T-helper 17 cell (primary cell): ENCODE results near the gene SLC10A1. TPM values are rescaled to one million over a fixed set of nuclear protein-coding genes. Genes with fewer than 3 reads are reported as not detected.
"Not testable (repeated sequence)": the region's sequence is repeated elsewhere in the genome, so short reads cannot be mapped to it uniquely, and the experiment has no call there.

Experiments
- ATAC-seq: fragments of 150-1000 bp; cut with Tn5 transposase; 2 replicates; pipeline ENCODE4 v1.10.0; 2021; ENCODE audit warnings: mild to moderate bottlenecking, moderate library complexity
- DNase-seq, 3 donors: peaks; one replicate each; pipeline versions ENCODE4 v3.0.0 to v3.0.0-alpha.2; 2020 to 2021
- H3K9me3 ChIP-seq: one replicate; pipeline ENCODE4 v1.7.0; 2013; ENCODE audit warnings: low read length, mild to moderate bottlenecking; ENCODE audit not compliant: control insufficient read depth, poor library complexity, severe bottlenecking
- H3K27ac Mint-ChIP-seq: one replicate; pipeline ENCODE4 v1.8.0; 2022; ENCODE audit warnings: mild to moderate bottlenecking, moderate library complexity, mixed read lengths
- H3K27me3 Mint-ChIP-seq: one replicate; pipeline ENCODE4 v1.8.0; 2022; ENCODE audit warnings: mixed read lengths
- H3K36me3 Mint-ChIP-seq: one replicate; pipeline ENCODE4 v1.8.0; 2022; ENCODE audit warnings: low read depth, mixed read lengths
- H3K4me1 Mint-ChIP-seq: one replicate; pipeline ENCODE4 v1.8.0; 2022; ENCODE audit warnings: mild to moderate bottlenecking, mixed read lengths
- H3K4me3 Mint-ChIP-seq: one replicate; pipeline ENCODE4 v1.8.0; 2022; ENCODE audit warnings: mild to moderate bottlenecking, moderate library complexity, mixed read lengths
- total RNA-seq, 4 donors: library from RNA in 2 of 4; stranded (reverse) in 2 of 4; gene quantifications; one replicate each; pipeline ENCODE4 v1.2.3 and lab custom pipeline; 2022 to 2026

The SLC10A1 gene
- total RNA-seq, 2 donors from 2014 or later: not detected

- ATAC-seq (no peak), DNase-seq (no peak)
- H3K9me3 ChIP-seq: no peaks in the 10 kb centered on the region
- H3K4me3 Mint-ChIP-seq: no peak overlapping the region
- H3K36me3 Mint-ChIP-seq: no peaks in the 10 kb centered on the region
- no peaks in the 10 kb centered on the region for H3K27me3 Mint-ChIP-seq
- H3K27ac Mint-ChIP-seq: peak overlapping the region; percentile 8
- peaks cover 13% of the 10 kb centered on the region for H3K4me1 Mint-ChIP-seq
Observed at GRCh38 chr14:69755296-69755695, 41.7 kb downstream of the SLC10A1 start.

- DNase-seq (no peak), ATAC-seq (no peak)
- H3K9me3 ChIP-seq: no peaks in the 10 kb centered on the region
- H3K27me3 Mint-ChIP-seq: no peaks in the 10 kb centered on the region
- no peak overlapping the region for H3K27ac Mint-ChIP-seq
- no peaks in the 10 kb centered on the region for H3K36me3 Mint-ChIP-seq
- H3K4me1 Mint-ChIP-seq: peaks cover 13% of the 10 kb centered on the region
- H3K4me3 Mint-ChIP-seq: no peak overlapping the region
Observed at GRCh38 chr14:69754487-69754886, 42.6 kb downstream of the SLC10A1 start.

GRCh38 chr14:69753860-69754259 is 43.2 kb downstream of the SLC10A1 start:
- no peak overlapping the region for H3K4me3 Mint-ChIP-seq
- H3K36me3 Mint-ChIP-seq: no peaks in the 10 kb centered on the region
- no peaks in the 10 kb centered on the region for H3K9me3 ChIP-seq
- ATAC-seq (no peak), DNase-seq (no peak)
- H3K27me3 Mint-ChIP-seq: no peaks in the 10 kb centered on the region
- peaks cover 13% of the 10 kb centered on the region for H3K4me1 Mint-ChIP-seq
- H3K27ac Mint-ChIP-seq: no peak overlapping the region

- ATAC-seq (no peak), DNase-seq (no peak)
- H3K4me3 Mint-ChIP-seq: no peak overlapping the region
- H3K36me3 Mint-ChIP-seq: no peaks in the 10 kb centered on the region
- H3K9me3 ChIP-seq: no peaks in the 10 kb centered on the region
- H3K4me1 Mint-ChIP-seq: peaks cover 13% of the 10 kb centered on the region
- no peak overlapping the region for H3K27ac Mint-ChIP-seq
- H3K27me3 Mint-ChIP-seq: no peaks in the 10 kb centered on the region
Observed at GRCh38 chr14:69752773-69753172, 44.3 kb downstream of the SLC10A1 start.

- H3K9me3 ChIP-seq: no peaks in the 10 kb centered on the region
- ATAC-seq: no peak
- DNase-seq: no peak
- H3K4me1 Mint-ChIP-seq: peaks cover 13% of the 10 kb centered on the region
- no peak overlapping the region for H3K4me3 Mint-ChIP-seq
- no peaks in the 10 kb centered on the region for H3K27me3 Mint-ChIP-seq
- no peaks in the 10 kb centered on the region for H3K36me3 Mint-ChIP-seq
- H3K27ac Mint-ChIP-seq: no peak overlapping the region
Observed at GRCh38 chr14:69750495-69750894, 46.5 kb downstream of the SLC10A1 start.

GRCh38 chr14:69749956-69750355 is 47.1 kb downstream of the SLC10A1 start:
- ATAC-seq: no peak
- DNase-seq: no peak
- no peaks in the 10 kb centered on the region for H3K9me3 ChIP-seq
- Mint-ChIP-seq H3K36me3 (no peaks in the 10 kb centered on the region), H3K4me3 (no peak overlapping the region), H3K27me3 (no peaks in the 10 kb centered on the region), H3K4me1 (peaks cover 9% of the 10 kb centered on the region), H3K27ac (no peak overlapping the region)

GRCh38 chr14:69741055-69741454 is 56.0 kb downstream of the SLC10A1 start:
- H3K9me3 ChIP-seq: no peaks in the 10 kb centered on the region
- Mint-ChIP-seq H3K27me3 (peaks cover 6% of the 10 kb centered on the region), H3K36me3 (no peaks in the 10 kb centered on the region), H3K4me1 (peaks cover 3% of the 10 kb centered on the region), H3K4me3 (no peak overlapping the region), H3K27ac (no peak overlapping the region)
- ATAC-seq: no peak
- no peak for DNase-seq

- not testable (repeated sequence) for DNase-seq, H3K9me3 ChIP-seq, ATAC-seq, H3K36me3 Mint-ChIP-seq, H3K27ac Mint-ChIP-seq, H3K4me1 Mint-ChIP-seq, H3K4me3 Mint-ChIP-seq
- H3K27me3 Mint-ChIP-seq: peaks cover 11% of the 10 kb centered on the region
Observed at GRCh38 chr14:69736405-69736804, 60.6 kb downstream of the SLC10A1 start.

- Mint-ChIP-seq H3K27me3 (peaks cover 11% of the 10 kb centered on the region), H3K4me1 (peaks cover 22% of the 10 kb centered on the region)
- H3K4me3 Mint-ChIP-seq, DNase-seq, ATAC-seq, H3K27ac Mint-ChIP-seq, H3K36me3 Mint-ChIP-seq, H3K9me3 ChIP-seq: not testable (repeated sequence)
Observed at GRCh38 chr14:69731919-69732598, 65.0 kb downstream of the SLC10A1 start.

GRCh38 chr14:69727860-69728259 is 69.2 kb downstream of the SLC10A1 start:
- DNase-seq: no peak
- Mint-ChIP-seq H3K27ac (peak overlapping the region; percentile 81), H3K4me1 (peaks cover 29% of the 10 kb centered on the region), H3K27me3 (no peaks in the 10 kb centered on the region), H3K36me3 (no peaks in the 10 kb centered on the region), H3K4me3 (peak overlapping the region; percentile 70)
- no peaks in the 10 kb centered on the region for H3K9me3 ChIP-seq
- no peak for ATAC-seq

- no peaks in the 10 kb centered on the region for H3K36me3 Mint-ChIP-seq
- no peaks in the 10 kb centered on the region for H3K27me3 Mint-ChIP-seq
- peak overlapping the region; percentile 73 for H3K4me3 Mint-ChIP-seq
- DNase-seq (peak; percentile 73 to 84 (median 76)), ATAC-seq (peak; percentile 88)
- H3K9me3 ChIP-seq: no peaks in the 10 kb centered on the region
- peak overlapping the region; percentile 81 for H3K27ac Mint-ChIP-seq
- peaks cover 29% of the 10 kb centered on the region for H3K4me1 Mint-ChIP-seq
Observed at GRCh38 chr14:69726761-69727511, 70.1 kb downstream of the SLC10A1 start.
